ENCODE results near the gene CEP295NL. TPM values are rescaled to one million over a fixed set of nuclear protein-coding genes. Genes with fewer than 3 reads are reported as not detected.

The CEP295NL gene
- total RNA-seq, 6 experiments from 2014 or later, result 0.85 to 2.7 (median 1.6) TPM

GRCh38 chr17:78940708-78941107, 37.7 kb upstream of the CEP295NL start:
- Mint-ChIP-seq H3K27ac (no peak overlapping the region), H3K4me3 (no peak overlapping the region), H3K4me1 (ENCODE audit: low read depth) (peaks cover 14% of the 10 kb centered on the region), H3K9me3 (no peaks in the 10 kb centered on the region), H3K27me3 (ENCODE audit: insufficient read depth) (peaks cover 2% of the 10 kb centered on the region; the same call in 1 of the 2 replicates), H3K36me3 (ENCODE audit: low read depth) (no peaks in the 10 kb centered on the region)
- no peak for DNase-seq
- TF ChIP-seq CTCF (IDR thresholded peaks at IDR 0.05), result no peak

GRCh38 chr17:78940258-78940657, 37.3 kb upstream of the CEP295NL start:
- no peak overlapping the region for H3K4me3 Mint-ChIP-seq
- TF ChIP-seq CTCF (IDR thresholded peaks at IDR 0.05), result no peak
- DNase-seq, result no peak

GRCh38 chr17:78939615-78940014, 36.6 kb upstream of the CEP295NL start:
- H3K27ac Mint-ChIP-seq, result no peak overlapping the region
- H3K4me1 Mint-ChIP-seq (ENCODE audit: low read depth), result peaks cover 25% of the 10 kb centered on the region
- H3K27me3 Mint-ChIP-seq (ENCODE audit: insufficient read depth), result peaks cover 2% of the 10 kb centered on the region; the same call in 1 of the 2 replicates
- no peaks in the 10 kb centered on the region for H3K36me3 Mint-ChIP-seq (ENCODE audit: low read depth)
- DNase-seq, result no peak
- no peak overlapping the region for H3K4me3 Mint-ChIP-seq
- H3K9me3 Mint-ChIP-seq, result no peaks in the 10 kb centered on the region
- no peak for TF ChIP-seq CTCF (IDR thresholded peaks at IDR 0.05)

More at GRCh38 chr17:78940258-78940657, 37.3 kb upstream of the CEP295NL start:
- Mint-ChIP-seq H3K36me3 (ENCODE audit: low read depth) (no peaks in the 10 kb centered on the region), H3K27ac (no peak overlapping the region), H3K27me3 (ENCODE audit: insufficient read depth) (peaks cover 2% of the 10 kb centered on the region; the same call in 1 of the 2 replicates), H3K9me3 (no peaks in the 10 kb centered on the region), H3K4me1 (ENCODE audit: low read depth) (peaks cover 19% of the 10 kb centered on the region)

GRCh38 chr17:78937561-78937960, 34.6 kb upstream of the CEP295NL start:
- Mint-ChIP-seq H3K9me3 (no peaks in the 10 kb centered on the region), H3K27ac (no peak overlapping the region)
- no peak for TF ChIP-seq CTCF (IDR thresholded peaks at IDR 0.05)

GRCh38 chr17:78935419-78936323, 32.7 kb upstream of the CEP295NL start:
- Mint-ChIP-seq H3K4me3 (peak overlapping the region; percentile 84), H3K27ac (peak overlapping the region; percentile 99), H3K9me3 (no peaks in the 10 kb centered on the region), H3K27me3 (ENCODE audit: insufficient read depth) (peaks cover 3% of the 10 kb centered on the region), H3K36me3 (ENCODE audit: low read depth) (no peaks in the 10 kb centered on the region), H3K4me1 (ENCODE audit: low read depth) (peaks cover 50% of the 10 kb centered on the region)
- peak; percentile 98 for DNase-seq
- no peak for TF ChIP-seq CTCF (IDR thresholded peaks at IDR 0.05)

More at GRCh38 chr17:78937561-78937960, 34.6 kb upstream of the CEP295NL start:
- Mint-ChIP-seq H3K27me3 (ENCODE audit: insufficient read depth) (peaks cover 5% of the 10 kb centered on the region), H3K36me3 (ENCODE audit: low read depth) (no peaks in the 10 kb centered on the region), H3K4me1 (ENCODE audit: low read depth) (peaks cover 45% of the 10 kb centered on the region), H3K4me3 (no peak overlapping the region)
- DNase-seq, result no peak

Data from HFFc6 (cell line).